OCI-M1 (cell line): Measurements from ENCODE around the gene LUC7L2.
"Not testable (repeated sequence)": the region's sequence is repeated elsewhere in the genome, so short reads cannot be mapped to it uniquely, and the experiment has no call there.

Source experiments
- DNase-seq: peaks from one replicate; lab custom pipeline; 2025; lab: John Stamatoyannopoulos, UW

LUC7L2 gene, protein sequence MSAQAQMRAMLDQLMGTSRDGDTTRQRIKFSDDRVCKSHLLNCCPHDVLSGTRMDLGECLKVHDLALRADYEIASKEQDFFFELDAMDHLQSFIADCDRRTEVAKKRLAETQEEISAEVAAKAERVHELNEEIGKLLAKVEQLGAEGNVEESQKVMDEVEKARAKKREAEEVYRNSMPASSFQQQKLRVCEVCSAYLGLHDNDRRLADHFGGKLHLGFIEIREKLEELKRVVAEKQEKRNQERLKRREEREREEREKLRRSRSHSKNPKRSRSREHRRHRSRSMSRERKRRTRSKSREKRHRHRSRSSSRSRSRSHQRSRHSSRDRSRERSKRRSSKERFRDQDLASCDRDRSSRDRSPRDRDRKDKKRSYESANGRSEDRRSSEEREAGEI

GRCh38 chr7:139359366-139360209, at the start of gene LUC7L2:
Gene LUC7L2 (plus strand): TSS chr7:139359894. CDS start chr7:139360262, 368 bp downstream.
- DNase-seq: peak; percentile 97

DNA sequence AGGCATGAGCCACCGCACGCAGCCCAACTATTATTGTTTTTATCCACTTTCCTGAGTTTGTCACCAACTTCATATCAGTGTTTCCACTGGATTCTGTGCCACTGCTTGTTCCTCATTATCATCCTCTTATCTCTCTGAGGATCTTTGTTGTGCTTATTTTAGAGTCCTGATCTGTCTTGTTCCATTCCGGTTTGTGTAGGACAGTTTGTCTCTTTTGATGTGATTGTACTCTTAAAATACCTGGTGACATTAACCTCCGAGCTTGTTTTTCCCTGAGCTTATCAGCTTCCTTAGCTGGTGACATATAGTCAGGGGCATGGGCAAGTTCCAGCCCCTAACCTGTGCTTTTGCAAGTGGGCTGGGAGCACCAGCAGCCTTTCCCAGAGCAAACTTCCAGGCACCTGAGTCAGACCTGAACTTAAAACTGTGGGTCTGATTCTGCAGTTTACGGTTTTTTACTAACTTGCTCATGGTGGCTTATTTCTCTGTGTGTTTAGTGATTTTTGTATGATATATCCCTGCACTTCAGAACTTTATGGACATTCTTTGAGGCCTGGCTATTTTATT, 41.7 kb upstream of the LUC7L2 start:
- DNase-seq: peak; percentile 6

GRCh38 chr7:139321071-139321745, 38.5 kb upstream of the LUC7L2 start:
- peak; percentile 44 for DNase-seq

GRCh38 chr7:139324709-139325108, 35.0 kb upstream of the LUC7L2 start:
- not testable (repeated sequence) for DNase-seq

- DNase-seq: no peak
Observed at GRCh38 chr7:139328375-139328774, 31.3 kb upstream of the LUC7L2 start.

DNA sequence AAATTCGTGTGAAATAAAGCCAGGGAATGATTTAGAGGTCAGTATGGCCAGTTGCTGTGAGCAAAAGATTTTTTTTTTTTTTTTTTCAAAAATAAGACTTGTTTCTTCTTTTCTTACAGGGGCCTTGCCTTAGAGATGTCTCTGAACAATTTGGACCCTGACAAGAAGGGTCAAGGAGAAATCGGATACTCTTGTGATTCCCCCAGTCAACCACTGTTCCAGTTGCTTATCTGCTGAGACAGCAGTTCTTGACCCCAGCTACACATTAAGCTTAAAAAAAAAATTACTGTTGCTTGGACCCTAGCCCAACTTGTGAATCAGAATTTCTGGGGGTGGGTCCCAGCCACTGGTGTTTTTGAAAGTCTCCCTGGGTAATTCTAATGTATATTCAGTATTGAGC, 30.6 kb upstream of the LUC7L2 start:
- no peak for DNase-seq

GRCh38 chr7:139330333-139331030, 29.2 kb upstream of the LUC7L2 start:
- peak; percentile 48 for DNase-seq

DNA sequence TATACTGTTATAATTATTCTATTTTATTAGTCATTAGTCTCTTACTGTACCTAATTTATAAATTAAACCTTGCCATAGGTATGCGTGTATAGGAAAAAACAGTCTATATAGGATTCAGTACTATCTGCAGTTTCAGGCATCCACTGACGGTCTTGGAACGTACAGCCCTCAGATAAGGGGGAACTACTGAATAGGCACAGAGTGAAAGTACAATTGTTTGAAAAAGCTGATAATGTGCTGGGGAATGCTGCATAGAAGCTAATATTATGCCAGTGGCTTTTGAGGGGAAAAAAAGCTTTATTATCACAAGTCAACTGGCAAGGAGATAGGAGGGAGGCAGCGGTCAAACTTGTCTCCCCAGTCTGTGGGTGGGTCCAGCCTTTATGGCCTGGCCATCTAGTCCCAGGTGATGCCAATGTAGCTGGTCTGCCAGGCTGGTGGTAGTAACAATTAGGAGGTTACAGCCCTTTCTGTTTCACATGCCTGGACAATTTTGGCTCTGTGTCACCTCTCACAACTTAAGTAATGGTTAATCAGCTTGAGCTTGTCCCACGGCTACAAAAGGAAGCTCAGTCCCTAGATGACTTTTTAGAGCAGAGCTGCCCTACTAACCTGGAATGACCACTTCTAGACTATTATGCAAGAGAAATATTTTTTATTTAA, 26.9 kb upstream of the LUC7L2 start:
- DNase-seq: peak; percentile 52

- not testable (repeated sequence) for DNase-seq
Observed at GRCh38 chr7:139333443-139333842, 26.3 kb upstream of the LUC7L2 start.

GRCh38 chr7:139334399-139335150, 25.1 kb upstream of the LUC7L2 start:
- DNase-seq: no peak

GRCh38 chr7:139339025-139339424, 20.7 kb upstream of the LUC7L2 start:
- no peak for DNase-seq

- no peak for DNase-seq
Observed at GRCh38 chr7:139339698-139340036, 20.0 kb upstream of the LUC7L2 start.

GRCh38 chr7:139340037-139340807, 19.5 kb upstream of the LUC7L2 start:
- DNase-seq: peak; percentile 98

DNA sequence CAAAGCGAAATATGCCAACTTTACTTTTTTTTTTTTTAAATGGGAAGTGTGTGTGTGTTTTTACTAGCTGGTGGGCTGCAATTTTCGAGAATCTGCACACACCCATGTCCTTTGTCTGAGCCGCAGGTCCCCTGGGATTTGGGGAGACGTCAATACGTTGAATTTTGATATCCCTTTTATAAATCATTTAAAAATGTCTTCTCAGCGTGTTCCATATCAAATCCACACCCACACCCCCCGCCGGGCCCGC, 19.0 kb upstream of the LUC7L2 start:
- no peak for DNase-seq

- peak; percentile 91 for DNase-seq
Observed at GRCh38 chr7:139341058-139341775, 18.5 kb upstream of the LUC7L2 start, which contains the start of gene FMC1. Gene FMC1 (plus strand): TSS chr7:139341337. CDS start chr7:139341385, 48 bp downstream.

- DNase-seq: no peak
Observed at GRCh38 chr7:139341776-139342226, 17.9 kb upstream of the LUC7L2 start.

- no peak for DNase-seq
Observed at GRCh38 chr7:139345042-139345441, 14.7 kb upstream of the LUC7L2 start.

DNA sequence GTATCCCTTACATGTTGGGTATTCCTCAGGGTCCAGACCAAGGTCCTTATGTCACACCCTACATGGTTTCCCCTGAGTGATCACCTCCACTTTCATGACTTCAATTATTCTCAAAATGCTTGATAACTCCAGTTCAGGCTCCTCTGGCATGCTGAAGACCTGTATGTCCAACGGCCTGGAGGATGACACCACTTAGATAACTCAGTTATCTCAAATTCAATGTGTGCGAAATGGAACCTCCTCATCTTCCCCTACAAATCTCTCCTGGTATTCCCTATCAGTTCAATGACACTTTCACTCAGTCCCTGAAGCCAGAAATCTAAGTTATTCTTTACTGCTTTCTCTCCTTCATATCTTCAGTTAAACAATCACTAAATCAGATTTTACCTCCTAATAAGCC, 8.7 kb upstream of the LUC7L2 start:
- no peak for DNase-seq

DNA sequence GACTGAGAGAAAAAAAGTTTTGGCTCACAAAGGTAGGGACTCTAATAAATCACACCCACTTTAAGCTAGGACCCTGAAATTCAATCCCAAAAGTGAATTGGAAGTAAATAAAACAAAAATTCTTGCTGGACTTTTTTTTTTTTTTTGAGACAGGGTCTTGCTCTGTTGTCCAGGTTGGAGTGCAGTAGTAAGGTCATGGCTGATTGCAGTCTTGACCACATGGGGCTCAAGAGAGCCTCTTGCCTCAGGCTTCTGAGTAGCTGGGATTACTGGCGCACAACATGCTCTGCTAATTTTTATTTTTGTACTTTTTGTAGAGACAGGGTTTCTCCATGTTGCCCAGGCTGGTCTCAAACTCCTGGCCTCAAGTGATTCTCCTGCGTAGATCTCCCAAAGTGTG, 5.0 kb upstream of the LUC7L2 start:
- DNase-seq: no peak
